Keratinocyte (primary cell): ENCODE data around the gene PFKFB3.

Source experiments
- CTCF ChIP-seq, 3 experiments: IDR thresholded peaks in 1 of 3; conservative IDR thresholded peaks in 1 of 3; optimal IDR thresholded peaks in 1 of 3; 2 replicates in 2 of 3; 3 replicates in 1 of 3; pipeline versions ENCODE3 to v1.5.1; 2011; ENCODE audit warnings: low read length in 3 of 3, mild to moderate bottlenecking in 3 of 3, moderate library complexity in 2 of 3, control low read depth in 1 of 3, inconsistent platforms in 1 of 3; ENCODE audit not compliant: insufficient read depth in 2 of 3; ENCODE audit errors: extremely low read depth in 1 of 3
- EZH2 ChIP-seq: IDR thresholded peaks from one replicate; pipeline ENCODE4 v1.6.1; 2012; ENCODE audit warnings: inconsistent platforms, mild to moderate bottlenecking, low read length, moderate library complexity

GRCh38 chr10:6298428-6298827 is 95.7 kb downstream of the PFKFB3 start:
- TF ChIP-seq CTCF (optimal IDR thresholded peaks at IDR 0.05 in 1 of 3, IDR thresholded peaks at IDR 0.05 in 1 of 3, conservative IDR thresholded peaks at IDR 0.05 in 1 of 3; ENCODE audit: extremely low read depth in 1 of 3, insufficient read depth in 2 of 3, low read length in 3 of 3) (no peak), EZH2 (no peak)
